HL-60 (cell line): Measurements from ENCODE around the gene FBH1.

Experiments used
- DNase-seq, 2 experiments: peaks; one replicate each; pipeline ENCODE4 v3.0.0-alpha.2; 2010 to 2020; ENCODE audit warnings: low read depth in 1 of 2, low spot score in 1 of 2
- H3K27ac ChIP-seq: fragments of 250-450 bp; sonication (Bioruptor Pico); replicated peaks from 2 replicates; pipeline ENCODE4 v1.5.1; 2020; ENCODE audit warnings: mild to moderate bottlenecking, moderate library complexity
- H3K27me3 ChIP-seq: fragments of 250-450 bp; sonication (Bioruptor Pico); 2 replicates; pipeline ENCODE4 v1.5.1; 2021; ENCODE audit warnings: mild to moderate bottlenecking, moderate library complexity; ENCODE audit not compliant: insufficient read depth, poor library complexity, severe bottlenecking
- H3K4me3 ChIP-seq: replicated peaks from 2 replicates; pipeline ENCODE4 v1.5.1; 2011; ENCODE audit warnings: mild to moderate bottlenecking, control low read depth, low read length; ENCODE audit not compliant: insufficient read depth
- CTCF ChIP-seq: IDR thresholded peaks from one replicate; pipeline ENCODE4 v1.5.1; 2011; ENCODE audit warnings: low read length, control low read depth, inconsistent platforms; ENCODE audit not compliant: insufficient read depth
- GABPA ChIP-seq: IDR thresholded peaks from 2 replicates; pipeline ENCODE4 v1.6.1; 2012; ENCODE audit warnings: low read depth
- POLR2AphosphoS5 ChIP-seq: IDR thresholded peaks from 2 replicates; pipeline ENCODE4 v1.6.1; 2012; ENCODE audit warnings: low read depth
- REST ChIP-seq: IDR thresholded peaks from 2 replicates; pipeline ENCODE4 v1.6.1; 2012; ENCODE audit warnings: low read depth; ENCODE audit not compliant: insufficient replicate concordance
- SPI1 ChIP-seq: IDR thresholded peaks from 2 replicates; pipeline ENCODE4 v1.6.1; 2012; ENCODE audit warnings: low read depth, mild to moderate bottlenecking, borderline replicate concordance

Gene FBH1

DNA sequence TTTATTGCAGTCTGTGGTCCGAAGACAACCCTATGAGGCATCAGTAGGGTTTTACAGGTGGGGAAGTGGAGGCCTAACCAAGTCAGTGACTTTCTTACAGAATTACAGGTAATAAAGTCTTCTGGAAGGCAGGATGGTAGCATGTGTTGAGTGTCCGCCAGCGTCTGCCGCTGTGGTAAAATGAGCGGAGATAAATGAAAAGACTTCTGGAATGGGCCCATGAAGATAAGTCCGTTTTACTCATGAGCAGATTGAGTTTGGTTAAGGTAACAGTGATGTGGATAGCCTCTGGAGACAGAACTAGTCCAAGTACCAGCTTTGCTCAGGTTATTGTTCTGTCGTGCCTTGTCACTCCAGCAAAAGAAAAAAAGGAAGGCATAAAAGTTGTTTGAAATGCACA is 966 bp downstream of the FBH1 start:
- DNase-seq, result no peak
- H3K4me3 ChIP-seq, result peak overlapping the region; percentile 67
- H3K27me3 ChIP-seq, result no peaks in the 10 kb centered on the region
- no peak for TF ChIP-seq POLR2AphosphoS5
- TF ChIP-seq SPI1, result no peak
- no peak for TF ChIP-seq CTCF
- no peak for TF ChIP-seq REST
- TF ChIP-seq GABPA, result no peak
- H3K27ac ChIP-seq, result peak overlapping the region; percentile 46; the same call in 1 of the 2 replicates

DNA sequence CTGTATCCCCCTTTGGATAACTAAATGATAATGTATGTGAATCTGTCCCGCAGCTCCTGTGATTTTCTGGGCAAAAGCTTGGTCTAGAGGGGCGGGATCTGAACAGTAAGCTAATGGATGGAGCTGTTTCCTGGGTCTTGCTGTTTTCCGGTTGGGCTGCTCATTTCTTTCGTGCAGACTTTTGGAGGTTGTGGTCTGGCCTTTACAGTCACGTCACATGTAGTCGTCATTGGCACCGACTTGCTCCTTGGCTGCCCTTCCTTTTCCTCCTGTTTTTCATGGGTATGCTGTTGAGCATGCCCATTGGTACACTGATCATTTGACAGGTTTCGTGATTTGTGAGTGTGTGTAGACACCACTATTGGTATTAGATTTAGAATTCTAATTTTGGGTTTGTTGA is 2.0 kb downstream of the FBH1 start:
- no peaks in the 10 kb centered on the region for H3K27me3 ChIP-seq
- DNase-seq, result no peak
- H3K27ac ChIP-seq, result no peak overlapping the region
- TF ChIP-seq REST, result no peak
- TF ChIP-seq POLR2AphosphoS5, result no peak
- no peak for TF ChIP-seq CTCF
- no peak overlapping the region for H3K4me3 ChIP-seq

DNA sequence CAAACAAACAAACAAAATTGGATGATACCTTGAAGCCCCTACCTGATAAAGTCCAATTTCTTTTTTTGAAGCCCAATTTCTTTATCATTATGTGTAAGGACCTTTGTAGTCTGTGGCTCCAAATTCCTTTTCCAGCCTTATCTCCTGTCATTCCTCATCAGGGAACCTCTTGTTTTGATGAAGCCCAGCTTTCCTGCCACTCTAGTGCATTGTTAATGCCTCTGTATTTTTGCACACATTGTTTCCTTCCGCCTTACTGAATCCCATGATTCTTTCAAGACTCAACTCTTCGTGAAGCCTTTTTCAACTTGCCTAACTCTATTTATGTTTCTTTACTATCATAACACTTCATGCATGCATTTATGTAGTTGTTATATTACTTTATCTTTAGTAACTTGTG is 3.3 kb downstream of the FBH1 start:
- no peak for DNase-seq
- Histone ChIP-seq H3K27ac (no peak overlapping the region), H3K27me3 (no peaks in the 10 kb centered on the region), H3K4me3 (no peak overlapping the region)
- no peak for TF ChIP-seq CTCF
- TF ChIP-seq POLR2AphosphoS5, result no peak
- TF ChIP-seq SPI1, result no peak
- no peak for TF ChIP-seq GABPA

GRCh38 chr10:5894403-5894802 is 4.4 kb downstream of the FBH1 start:
- Histone ChIP-seq H3K27ac (no peak overlapping the region), H3K27me3 (no peaks in the 10 kb centered on the region), H3K4me3 (no peak overlapping the region)
- TF ChIP-seq SPI1 (no peak), CTCF (no peak), REST (no peak), GABPA (no peak), POLR2AphosphoS5 (no peak)
- no peak for DNase-seq
